HL-60 (cell line): Measurements from ENCODE around the gene ENOX1.

Experiments used
- DNase-seq, 2 experiments: peaks; one replicate each; pipeline ENCODE4 v3.0.0-alpha.2; 2010 to 2020; ENCODE audit warnings: low read depth in 1 of 2, low spot score in 1 of 2
- H3K27ac ChIP-seq: fragments of 250-450 bp; sonication (Bioruptor Pico); replicated peaks from 2 replicates; pipeline ENCODE4 v1.5.1; 2020; ENCODE audit warnings: mild to moderate bottlenecking, moderate library complexity
- H3K27me3 ChIP-seq: fragments of 250-450 bp; sonication (Bioruptor Pico); 2 replicates; pipeline ENCODE4 v1.5.1; 2021; ENCODE audit warnings: mild to moderate bottlenecking, moderate library complexity; ENCODE audit not compliant: insufficient read depth, poor library complexity, severe bottlenecking
- H3K4me3 ChIP-seq: replicated peaks from 2 replicates; pipeline ENCODE4 v1.5.1; 2011; ENCODE audit warnings: mild to moderate bottlenecking, control low read depth, low read length; ENCODE audit not compliant: insufficient read depth
- GABPA ChIP-seq: IDR thresholded peaks from 2 replicates; pipeline ENCODE4 v1.6.1; 2012; ENCODE audit warnings: low read depth
- POLR2AphosphoS5 ChIP-seq: IDR thresholded peaks from 2 replicates; pipeline ENCODE4 v1.6.1; 2012; ENCODE audit warnings: low read depth
- REST ChIP-seq: IDR thresholded peaks from 2 replicates; pipeline ENCODE4 v1.6.1; 2012; ENCODE audit warnings: low read depth; ENCODE audit not compliant: insufficient replicate concordance
- SPI1 ChIP-seq: IDR thresholded peaks from 2 replicates; pipeline ENCODE4 v1.6.1; 2012; ENCODE audit warnings: low read depth, mild to moderate bottlenecking, borderline replicate concordance
- TF ChIP-seq, protein P1 (sequence below): IDR thresholded peaks from one replicate; pipeline ENCODE4 v1.5.1; 2011; ENCODE audit warnings: low read length, control low read depth, inconsistent platforms; ENCODE audit not compliant: insufficient read depth

The ENOX1 gene

DNA sequence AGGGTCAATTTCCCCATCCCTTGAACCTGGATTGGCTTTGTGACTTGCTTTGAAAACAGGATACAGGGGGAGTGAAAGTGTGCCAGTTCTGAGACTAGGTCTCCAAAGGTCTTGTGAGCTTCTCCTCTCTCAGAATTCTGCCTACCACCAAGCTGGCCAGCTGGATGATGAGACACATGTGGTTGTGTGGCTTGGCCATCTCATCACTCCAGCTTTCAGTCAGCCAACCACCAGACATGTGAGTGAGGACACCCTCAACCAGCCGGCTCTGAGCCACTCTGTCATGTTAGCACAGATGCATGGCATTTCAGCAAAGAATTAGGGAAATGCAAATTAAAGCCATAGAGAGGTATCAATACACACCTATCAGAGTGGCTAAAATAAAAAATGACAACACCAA lies 29.5 kb downstream of the ENOX1 start:
- TF ChIP-seq SPI1 (no peak), REST (no peak), GABPA (no peak), POLR2AphosphoS5 (no peak)
- TF ChIP-seq, protein P1, sequence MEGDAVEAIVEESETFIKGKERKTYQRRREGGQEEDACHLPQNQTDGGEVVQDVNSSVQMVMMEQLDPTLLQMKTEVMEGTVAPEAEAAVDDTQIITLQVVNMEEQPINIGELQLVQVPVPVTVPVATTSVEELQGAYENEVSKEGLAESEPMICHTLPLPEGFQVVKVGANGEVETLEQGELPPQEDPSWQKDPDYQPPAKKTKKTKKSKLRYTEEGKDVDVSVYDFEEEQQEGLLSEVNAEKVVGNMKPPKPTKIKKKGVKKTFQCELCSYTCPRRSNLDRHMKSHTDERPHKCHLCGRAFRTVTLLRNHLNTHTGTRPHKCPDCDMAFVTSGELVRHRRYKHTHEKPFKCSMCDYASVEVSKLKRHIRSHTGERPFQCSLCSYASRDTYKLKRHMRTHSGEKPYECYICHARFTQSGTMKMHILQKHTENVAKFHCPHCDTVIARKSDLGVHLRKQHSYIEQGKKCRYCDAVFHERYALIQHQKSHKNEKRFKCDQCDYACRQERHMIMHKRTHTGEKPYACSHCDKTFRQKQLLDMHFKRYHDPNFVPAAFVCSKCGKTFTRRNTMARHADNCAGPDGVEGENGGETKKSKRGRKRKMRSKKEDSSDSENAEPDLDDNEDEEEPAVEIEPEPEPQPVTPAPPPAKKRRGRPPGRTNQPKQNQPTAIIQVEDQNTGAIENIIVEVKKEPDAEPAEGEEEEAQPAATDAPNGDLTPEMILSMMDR: no peak
- H3K4me3 ChIP-seq: no peak overlapping the region
- H3K27ac ChIP-seq: no peak overlapping the region
- H3K27me3 ChIP-seq: peaks cover 3% of the 10 kb centered on the region
- no peak for DNase-seq

DNA sequence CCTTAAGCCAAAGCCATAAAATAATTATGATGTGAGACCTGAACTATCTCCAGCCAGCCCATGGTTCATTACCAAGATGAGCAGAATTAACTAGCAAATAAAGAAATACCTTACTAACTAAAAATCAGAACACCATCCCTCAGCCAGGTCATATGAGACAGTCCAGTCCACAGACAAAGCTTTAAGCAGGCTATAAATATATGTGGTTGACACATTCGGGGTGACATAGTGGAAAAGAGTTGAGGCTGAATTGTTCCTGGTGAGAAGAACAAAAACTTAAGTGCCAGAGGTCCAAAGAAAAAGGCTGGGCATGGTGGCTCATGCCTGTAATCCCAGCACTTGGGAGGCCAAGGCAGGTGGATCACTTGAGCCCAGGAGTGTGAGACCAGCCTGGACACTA lies 30.9 kb downstream of the ENOX1 start:
- TF ChIP-seq GABPA: no peak
- TF ChIP-seq REST: no peak
- TF ChIP-seq SPI1: no peak
- no peak for TF ChIP-seq POLR2AphosphoS5
- TF ChIP-seq, protein P1: no peak
- Histone ChIP-seq H3K27me3 (peaks cover 3% of the 10 kb centered on the region), H3K27ac (no peak overlapping the region), H3K4me3 (no peak overlapping the region)
- DNase-seq: no peak

- no peak for DNase-seq
- TF ChIP-seq GABPA (no peak), POLR2AphosphoS5 (no peak), SPI1 (no peak), REST (no peak)
- TF ChIP-seq, protein P1: no peak
Measured at GRCh38 chr13:43751624-43752023, 35.1 kb downstream of the ENOX1 start.

More at GRCh38 chr13:43751624-43752023, 35.1 kb downstream of the ENOX1 start:
- Histone ChIP-seq H3K27ac (no peak overlapping the region), H3K27me3 (peaks cover 5% of the 10 kb centered on the region), H3K4me3 (no peak overlapping the region)
